ENCODE results near the gene KCNC3.

Gene KCNC3

GRCh38 chr19:50371914-50372475, 42.8 kb upstream of the KCNC3 start:
- no peak for DNase-seq (ENCODE audit: low spot score)
- in situ Hi-C loops (cut with MboI; ENCODE audit: low sequenced_read_pairs, unreplicated experiment): loop anchor here (5.0 to 25.0 kb wide), 2 partner anchors 90 to 415 kb away; partner anchors contain the start of gene ACP4
- TF ChIP-seq CTCF (IDR thresholded peaks at IDR 0.05; ENCODE audit: borderline replicate concordance, control extremely low read depth, extremely low read depth, insufficient read depth, missing control alignments): no peak

GRCh38 chr19:50368649-50369570, 39.7 kb upstream of the KCNC3 start:
- DNase-seq (ENCODE audit: low spot score): peak; percentile 83
- in situ Hi-C loops (cut with MboI; ENCODE audit: low sequenced_read_pairs, unreplicated experiment): loop anchor here (25.0 kb wide), 1 partner anchor 418 kb away; the partner anchor contains the start of gene ACP4
- TF ChIP-seq CTCF (IDR thresholded peaks at IDR 0.05; ENCODE audit: borderline replicate concordance, control extremely low read depth, extremely low read depth, insufficient read depth, missing control alignments): peak; percentile 88

GRCh38 chr19:50365434-50366306, 36.5 kb upstream of the KCNC3 start, which contains the start of gene NAPSA:
NAPSA (minus strand) TSS chr19:50365639; CDS start chr19:50365621, 18 bp downstream.
- in situ Hi-C loops (cut with MboI; ENCODE audit: low sequenced_read_pairs, unreplicated experiment): loop anchor here (25.0 kb wide), 1 partner anchor 422 kb away; the partner anchor contains the start of gene ACP4
- peak; percentile 33 for DNase-seq (ENCODE audit: low spot score)
- no peak for TF ChIP-seq CTCF (IDR thresholded peaks at IDR 0.05; ENCODE audit: borderline replicate concordance, control extremely low read depth, extremely low read depth, insufficient read depth, missing control alignments)

GRCh38 chr19:50362656-50363424, 33.7 kb upstream of the KCNC3 start:
- DNase-seq (ENCODE audit: low spot score): no peak
- in situ Hi-C loops (cut with MboI; ENCODE audit: low sequenced_read_pairs, unreplicated experiment): loop anchor here (25.0 kb wide), 1 partner anchor 424 kb away; the partner anchor contains the start of gene ACP4
- no peak for TF ChIP-seq CTCF (IDR thresholded peaks at IDR 0.05; ENCODE audit: borderline replicate concordance, control extremely low read depth, extremely low read depth, insufficient read depth, missing control alignments)

GRCh38 chr19:50362030-50362412, 32.8 kb upstream of the KCNC3 start:
- in situ Hi-C loops (cut with MboI; ENCODE audit: low sequenced_read_pairs, unreplicated experiment): loop anchor here (25.0 kb wide), 1 partner anchor 425 kb away; the partner anchor contains the start of gene ACP4
- no peak for TF ChIP-seq CTCF (IDR thresholded peaks at IDR 0.05; ENCODE audit: borderline replicate concordance, control extremely low read depth, extremely low read depth, insufficient read depth, missing control alignments)
- DNase-seq (ENCODE audit: low spot score): no peak
